Neural cell (in vitro differentiated cells): ENCODE data around the gene PDE4D. TPM values are rescaled to one million over a fixed set of nuclear protein-coding genes. Genes with fewer than 3 reads are reported as not detected.

Experiments
- H2AFZ ChIP-seq: fragments of 200-600, 300-800 bp; sonication (generic), shearing (Covaris generic); 2 replicates; pipeline ENCODE4 v1.6.0; 2014; ENCODE audit warnings: low read depth, mild to moderate bottlenecking, antibody characterized with exemption, low read length, moderate library complexity
- H3F3A ChIP-seq: fragments of 200-600 bp; shearing (Covaris generic); 2 replicates; pipeline ENCODE4 v1.6.1; 2016; ENCODE audit warnings: mild to moderate bottlenecking, moderate library complexity, mixed read lengths, antibody characterized with exemption, low read length; ENCODE audit not compliant: insufficient read depth, poor library complexity, severe bottlenecking
- H3K27ac ChIP-seq: fragments of 200-600, 300-800 bp; sonication (generic), shearing (Covaris generic); 2 replicates; pipeline ENCODE4 v1.5.1; 2014; ENCODE audit warnings: mild to moderate bottlenecking, low read length, moderate library complexity
- H3K27me3 ChIP-seq: fragments of 300-800, 200-600 bp; sonication (generic), shearing (Covaris generic); 2 replicates; pipeline ENCODE4 v1.6.0; 2014; ENCODE audit warnings: mild to moderate bottlenecking, low read depth, low read length, moderate library complexity; ENCODE audit not compliant: insufficient read depth
- H3K36me3 ChIP-seq: fragments of 300-800, 200-600 bp; sonication (generic), shearing (Covaris generic); 2 replicates; pipeline ENCODE4 v1.5.1; 2014; ENCODE audit warnings: mild to moderate bottlenecking, antibody characterized with exemption, low read length, moderate library complexity; ENCODE audit not compliant: insufficient read depth
- H3K4me2 ChIP-seq: fragments of 300-800, 200-600 bp; sonication (generic), shearing (Covaris generic); 2 replicates; pipeline ENCODE4 v1.6.0; 2014; ENCODE audit warnings: mild to moderate bottlenecking, low read length
- H3K4me3 ChIP-seq: fragments of 300-800, 200-600 bp; sonication (generic), shearing (Covaris generic); 2 replicates; pipeline ENCODE4 v1.5.1; 2014; ENCODE audit warnings: mild to moderate bottlenecking, low read length, moderate library complexity
- H3K79me2 ChIP-seq: fragments of 200-600 bp; shearing (Covaris generic); replicated peaks from 2 replicates; pipeline ENCODE4 v1.6.0; 2014; ENCODE audit warnings: mild to moderate bottlenecking, low read length, moderate library complexity; ENCODE audit not compliant: insufficient read depth
- H3K9ac ChIP-seq: fragments of 300-800, 200-600 bp; sonication (generic), shearing (Covaris generic); 2 replicates; pipeline ENCODE4 v1.6.1; 2016; ENCODE audit warnings: mild to moderate bottlenecking, low read length, mixed read lengths
- H3K9me2 ChIP-seq: fragments of 200-600 bp; shearing (Covaris generic); 2 replicates; pipeline ENCODE4 v1.6.1; 2016; ENCODE audit warnings: mild to moderate bottlenecking, low read length, mixed read lengths; ENCODE audit not compliant: insufficient read depth
- H3K9me3 ChIP-seq: fragments of 200-600, 300-800 bp; sonication (generic), shearing (Covaris generic); 2 replicates; pipeline ENCODE4 v1.6.1; 2016; ENCODE audit warnings: mild to moderate bottlenecking, mixed run types, low read length, moderate library complexity, mixed read lengths
- H4K20me1 ChIP-seq: fragments of 200-600 bp; shearing (Covaris generic); 2 replicates; pipeline ENCODE4 v1.6.1; 2016; ENCODE audit warnings: mild to moderate bottlenecking, mixed run types; ENCODE audit not compliant: insufficient read depth
- EP300 ChIP-seq: fragments of 450-650 bp; conservative IDR thresholded peaks from 2 replicates; pipeline ENCODE4 v1.6.1; 2014; ENCODE audit warnings: antibody characterized with exemption, mild to moderate bottlenecking, moderate library complexity; ENCODE audit not compliant: poor library complexity, severe bottlenecking
- EZH2 ChIP-seq: fragments of 200-600, 300-800 bp; shearing (Covaris generic), sonication (generic); IDR thresholded peaks from 2 replicates; pipeline ENCODE4 v1.6.1; 2014; ENCODE audit warnings: antibody characterized with exemption, low read length, borderline replicate concordance, mild to moderate bottlenecking; ENCODE audit not compliant: insufficient read depth, poor library complexity, severe bottlenecking
- MXI1 ChIP-seq: fragments of 450-650 bp; conservative IDR thresholded peaks from 2 replicates; pipeline ENCODE4 v1.6.1; 2014; ENCODE audit warnings: antibody characterized with exemption, mild to moderate bottlenecking; ENCODE audit not compliant: poor library complexity, severe bottlenecking
- POLR2AphosphoS5 ChIP-seq: IDR thresholded peaks from 2 replicates; pipeline ENCODE4 v1.6.1; 2012
- RAD21 ChIP-seq: fragments of 450-650 bp; conservative IDR thresholded peaks from 2 replicates; pipeline ENCODE4 v1.6.1; 2014; ENCODE audit warnings: antibody characterized with exemption, mild to moderate bottlenecking, moderate library complexity
- SMC3 ChIP-seq: fragments of 450-650 bp; conservative IDR thresholded peaks from 2 replicates; pipeline ENCODE4 v1.6.1; 2014; ENCODE audit warnings: antibody characterized with exemption, mild to moderate bottlenecking, moderate library complexity; ENCODE audit not compliant: poor library complexity
- TAF1 ChIP-seq: IDR thresholded peaks from 2 replicates; pipeline ENCODE4 v1.6.1; 2012; ENCODE audit warnings: low read depth
- polyA plus RNA-seq: library from polyadenylated mRNA; depleted of rRNA; stranded (reverse); fragments of >200 nt; gene quantifications from 2 replicates; pipeline ENCODE4 v1.2.3, GENCODE V29; 2014
- TF ChIP-seq, protein P1 (sequence below): fragments of 450-650 bp; IDR thresholded peaks from 2 replicates; pipeline ENCODE4 v1.5.1; 2014; ENCODE audit warnings: antibody characterized with exemption, mild to moderate bottlenecking, moderate library complexity; ENCODE audit not compliant: poor library complexity, severe bottlenecking
- TF ChIP-seq, protein P2 (sequence below): IDR thresholded peaks from 2 replicates; pipeline ENCODE4 v1.6.1; 2012; ENCODE audit warnings: borderline replicate concordance

Gene PDE4D
- polyA plus RNA-seq, 1 donor from 2014 or later: 42.8 TPM

DNA sequence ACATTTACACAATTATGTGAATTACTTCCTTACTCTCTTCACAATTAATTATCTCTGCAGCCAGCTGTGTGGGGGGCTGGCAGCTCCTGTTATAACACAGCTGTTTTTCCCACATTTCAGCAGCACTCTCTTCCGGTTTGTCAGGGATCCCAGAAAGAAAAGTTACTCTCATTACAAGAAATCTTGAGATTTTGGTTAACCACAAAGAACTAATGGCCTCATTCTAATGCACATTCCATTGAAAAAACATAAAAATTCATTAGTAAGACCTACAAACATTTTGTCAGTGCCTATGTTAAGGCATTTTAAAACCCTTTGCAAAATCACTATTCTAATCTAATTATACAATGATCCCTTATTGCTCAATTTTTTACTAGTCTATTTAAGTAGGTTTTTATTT lies 64.1 kb downstream of the PDE4D start:
- H3K4me3 ChIP-seq: no peak overlapping the region
- H3K9ac ChIP-seq: peak overlapping the region; percentile 2
- no peaks in the 10 kb centered on the region for H3K36me3 ChIP-seq
- H2AFZ ChIP-seq: no peak overlapping the region
- H3K4me2 ChIP-seq: no peak overlapping the region
- H3K9me2 ChIP-seq: no peaks in the 10 kb centered on the region
- H3K9me3 ChIP-seq: no peaks in the 10 kb centered on the region
- H3K27ac ChIP-seq: peak overlapping the region; percentile 56
- no peak for TF ChIP-seq EP300
- TF ChIP-seq, protein P1, sequence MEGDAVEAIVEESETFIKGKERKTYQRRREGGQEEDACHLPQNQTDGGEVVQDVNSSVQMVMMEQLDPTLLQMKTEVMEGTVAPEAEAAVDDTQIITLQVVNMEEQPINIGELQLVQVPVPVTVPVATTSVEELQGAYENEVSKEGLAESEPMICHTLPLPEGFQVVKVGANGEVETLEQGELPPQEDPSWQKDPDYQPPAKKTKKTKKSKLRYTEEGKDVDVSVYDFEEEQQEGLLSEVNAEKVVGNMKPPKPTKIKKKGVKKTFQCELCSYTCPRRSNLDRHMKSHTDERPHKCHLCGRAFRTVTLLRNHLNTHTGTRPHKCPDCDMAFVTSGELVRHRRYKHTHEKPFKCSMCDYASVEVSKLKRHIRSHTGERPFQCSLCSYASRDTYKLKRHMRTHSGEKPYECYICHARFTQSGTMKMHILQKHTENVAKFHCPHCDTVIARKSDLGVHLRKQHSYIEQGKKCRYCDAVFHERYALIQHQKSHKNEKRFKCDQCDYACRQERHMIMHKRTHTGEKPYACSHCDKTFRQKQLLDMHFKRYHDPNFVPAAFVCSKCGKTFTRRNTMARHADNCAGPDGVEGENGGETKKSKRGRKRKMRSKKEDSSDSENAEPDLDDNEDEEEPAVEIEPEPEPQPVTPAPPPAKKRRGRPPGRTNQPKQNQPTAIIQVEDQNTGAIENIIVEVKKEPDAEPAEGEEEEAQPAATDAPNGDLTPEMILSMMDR: no peak
- no peak for TF ChIP-seq RAD21
- TF ChIP-seq, protein P2, sequence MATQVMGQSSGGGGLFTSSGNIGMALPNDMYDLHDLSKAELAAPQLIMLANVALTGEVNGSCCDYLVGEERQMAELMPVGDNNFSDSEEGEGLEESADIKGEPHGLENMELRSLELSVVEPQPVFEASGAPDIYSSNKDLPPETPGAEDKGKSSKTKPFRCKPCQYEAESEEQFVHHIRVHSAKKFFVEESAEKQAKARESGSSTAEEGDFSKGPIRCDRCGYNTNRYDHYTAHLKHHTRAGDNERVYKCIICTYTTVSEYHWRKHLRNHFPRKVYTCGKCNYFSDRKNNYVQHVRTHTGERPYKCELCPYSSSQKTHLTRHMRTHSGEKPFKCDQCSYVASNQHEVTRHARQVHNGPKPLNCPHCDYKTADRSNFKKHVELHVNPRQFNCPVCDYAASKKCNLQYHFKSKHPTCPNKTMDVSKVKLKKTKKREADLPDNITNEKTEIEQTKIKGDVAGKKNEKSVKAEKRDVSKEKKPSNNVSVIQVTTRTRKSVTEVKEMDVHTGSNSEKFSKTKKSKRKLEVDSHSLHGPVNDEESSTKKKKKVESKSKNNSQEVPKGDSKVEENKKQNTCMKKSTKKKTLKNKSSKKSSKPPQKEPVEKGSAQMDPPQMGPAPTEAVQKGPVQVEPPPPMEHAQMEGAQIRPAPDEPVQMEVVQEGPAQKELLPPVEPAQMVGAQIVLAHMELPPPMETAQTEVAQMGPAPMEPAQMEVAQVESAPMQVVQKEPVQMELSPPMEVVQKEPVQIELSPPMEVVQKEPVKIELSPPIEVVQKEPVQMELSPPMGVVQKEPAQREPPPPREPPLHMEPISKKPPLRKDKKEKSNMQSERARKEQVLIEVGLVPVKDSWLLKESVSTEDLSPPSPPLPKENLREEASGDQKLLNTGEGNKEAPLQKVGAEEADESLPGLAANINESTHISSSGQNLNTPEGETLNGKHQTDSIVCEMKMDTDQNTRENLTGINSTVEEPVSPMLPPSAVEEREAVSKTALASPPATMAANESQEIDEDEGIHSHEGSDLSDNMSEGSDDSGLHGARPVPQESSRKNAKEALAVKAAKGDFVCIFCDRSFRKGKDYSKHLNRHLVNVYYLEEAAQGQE: no peak
- TF ChIP-seq POLR2AphosphoS5: no peak
- TF ChIP-seq MXI1: no peak
- TF ChIP-seq SMC3: no peak
- TF ChIP-seq EZH2: no peak
- no peaks in the 10 kb centered on the region for H4K20me1 ChIP-seq
- H3K27me3 ChIP-seq: no peaks in the 10 kb centered on the region
- no peaks in the 10 kb centered on the region for H3K79me2 ChIP-seq
- H3F3A ChIP-seq: no peaks in the 10 kb centered on the region

DNA sequence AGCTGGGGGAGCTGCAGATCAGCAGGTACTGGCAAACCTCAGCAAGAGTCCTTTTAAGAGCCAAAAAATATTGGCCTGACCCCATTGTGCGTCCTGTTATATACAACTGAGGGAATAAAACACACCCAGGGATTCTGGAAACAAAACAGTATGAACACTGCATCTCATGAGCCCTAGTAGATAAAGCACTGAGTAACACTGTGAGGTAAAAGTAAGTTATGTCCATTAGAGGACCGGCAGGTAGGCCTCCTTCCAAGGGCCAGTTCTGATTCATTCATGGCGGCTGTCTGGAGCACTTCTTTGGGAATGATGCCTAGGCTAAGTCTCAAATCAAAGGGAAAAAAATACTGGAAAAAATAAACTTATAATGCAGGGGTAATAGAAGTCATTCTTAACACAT lies 64.9 kb downstream of the PDE4D start:
- Histone ChIP-seq H3K4me3 (no peak overlapping the region), H2AFZ (no peak overlapping the region)

More for the DNA sequence above, 64.9 kb downstream of the PDE4D start:
- H3K9ac ChIP-seq: no peak overlapping the region
- no peaks in the 10 kb centered on the region for H3K9me2 ChIP-seq
- H3K79me2 ChIP-seq: no peaks in the 10 kb centered on the region
- H4K20me1 ChIP-seq: no peaks in the 10 kb centered on the region
- no peak overlapping the region for H3K4me2 ChIP-seq
- no peaks in the 10 kb centered on the region for H3F3A ChIP-seq
- H3K9me3 ChIP-seq: no peaks in the 10 kb centered on the region
- H3K36me3 ChIP-seq: no peaks in the 10 kb centered on the region
- H3K27ac ChIP-seq: no peak overlapping the region
- no peaks in the 10 kb centered on the region for H3K27me3 ChIP-seq
- no peak for TF ChIP-seq EP300
- TF ChIP-seq, protein P2: no peak
- TF ChIP-seq, protein P1: no peak
- no peak for TF ChIP-seq SMC3
- no peak for TF ChIP-seq TAF1
